GM12801 (cell line): ENCODE measurements around the gene DOCK2.

Source experiments
- TF ChIP-seq, protein P1 (sequence below): IDR thresholded peaks from one replicate; pipeline ENCODE4 v1.5.1; 2011; ENCODE audit warnings: control low read depth; ENCODE audit not compliant: insufficient read length; ENCODE audit errors: extremely low read depth

The DOCK2 gene

GRCh38 chr5:169942181-169942580 lies 305.1 kb downstream of the DOCK2 start:
- TF ChIP-seq, protein P1, sequence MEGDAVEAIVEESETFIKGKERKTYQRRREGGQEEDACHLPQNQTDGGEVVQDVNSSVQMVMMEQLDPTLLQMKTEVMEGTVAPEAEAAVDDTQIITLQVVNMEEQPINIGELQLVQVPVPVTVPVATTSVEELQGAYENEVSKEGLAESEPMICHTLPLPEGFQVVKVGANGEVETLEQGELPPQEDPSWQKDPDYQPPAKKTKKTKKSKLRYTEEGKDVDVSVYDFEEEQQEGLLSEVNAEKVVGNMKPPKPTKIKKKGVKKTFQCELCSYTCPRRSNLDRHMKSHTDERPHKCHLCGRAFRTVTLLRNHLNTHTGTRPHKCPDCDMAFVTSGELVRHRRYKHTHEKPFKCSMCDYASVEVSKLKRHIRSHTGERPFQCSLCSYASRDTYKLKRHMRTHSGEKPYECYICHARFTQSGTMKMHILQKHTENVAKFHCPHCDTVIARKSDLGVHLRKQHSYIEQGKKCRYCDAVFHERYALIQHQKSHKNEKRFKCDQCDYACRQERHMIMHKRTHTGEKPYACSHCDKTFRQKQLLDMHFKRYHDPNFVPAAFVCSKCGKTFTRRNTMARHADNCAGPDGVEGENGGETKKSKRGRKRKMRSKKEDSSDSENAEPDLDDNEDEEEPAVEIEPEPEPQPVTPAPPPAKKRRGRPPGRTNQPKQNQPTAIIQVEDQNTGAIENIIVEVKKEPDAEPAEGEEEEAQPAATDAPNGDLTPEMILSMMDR = no peak

DNA sequence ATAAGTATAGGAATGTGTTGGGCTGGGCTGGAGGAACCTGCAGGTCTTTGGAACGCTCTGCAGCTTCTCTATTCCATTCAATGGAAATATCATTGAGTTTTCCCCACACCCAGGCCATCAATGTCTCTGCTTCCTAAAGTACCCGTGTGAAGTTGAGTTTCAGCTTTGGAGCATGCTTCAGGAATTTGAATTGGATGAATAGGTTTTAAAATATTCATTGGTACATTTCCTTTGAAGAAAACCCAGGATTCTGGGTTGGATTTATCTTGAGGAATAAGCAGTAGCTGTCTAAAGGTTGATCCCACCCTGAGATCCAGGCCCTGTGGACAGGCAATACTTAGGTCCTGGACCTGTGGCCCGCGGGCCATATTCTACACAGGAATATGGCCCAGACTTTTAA lies 306.0 kb downstream of the DOCK2 start:
- TF ChIP-seq, protein P1 = no peak

- TF ChIP-seq, protein P1 = no peak
These were observed 307.0 kb downstream of the DOCK2 start for GRCh38 chr5:169944115-169944514.

DNA sequence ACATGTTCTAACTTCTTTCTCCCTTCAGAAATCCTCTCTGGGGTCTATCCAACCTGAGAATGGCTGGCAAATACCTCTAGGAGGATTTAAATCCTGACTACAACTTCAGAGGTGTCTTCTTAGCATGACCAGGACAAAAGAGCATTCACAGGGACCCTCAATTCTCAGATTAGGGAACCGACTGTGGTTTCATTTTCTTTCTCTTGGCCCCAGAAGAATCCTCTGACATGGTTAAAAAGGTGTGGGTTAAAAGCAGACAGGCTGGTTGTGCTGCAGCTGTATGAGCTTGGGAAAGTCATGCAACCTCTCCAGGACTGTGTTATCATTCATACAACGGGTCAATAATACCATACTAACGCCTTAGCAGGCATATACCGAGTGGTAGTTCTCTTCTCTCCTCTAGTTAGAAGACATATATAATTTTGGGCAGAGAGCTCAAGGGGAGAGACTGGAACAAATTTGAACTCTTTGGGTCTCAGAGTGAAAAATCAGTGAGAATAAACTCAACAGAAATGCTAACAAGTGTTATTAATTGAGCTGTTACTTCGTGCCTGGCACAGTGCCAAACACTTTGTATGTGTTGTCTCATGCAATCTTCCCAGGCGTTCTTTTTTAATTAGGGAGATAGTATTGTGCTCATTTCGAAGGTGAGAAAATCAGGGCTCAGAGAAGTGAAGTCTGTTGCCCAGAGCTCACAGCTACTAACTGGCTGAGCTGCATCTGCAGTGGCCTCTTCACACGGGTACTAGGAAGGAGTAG lies 308.0 kb downstream of the DOCK2 start:
- TF ChIP-seq, protein P1 = no peak

DNA sequence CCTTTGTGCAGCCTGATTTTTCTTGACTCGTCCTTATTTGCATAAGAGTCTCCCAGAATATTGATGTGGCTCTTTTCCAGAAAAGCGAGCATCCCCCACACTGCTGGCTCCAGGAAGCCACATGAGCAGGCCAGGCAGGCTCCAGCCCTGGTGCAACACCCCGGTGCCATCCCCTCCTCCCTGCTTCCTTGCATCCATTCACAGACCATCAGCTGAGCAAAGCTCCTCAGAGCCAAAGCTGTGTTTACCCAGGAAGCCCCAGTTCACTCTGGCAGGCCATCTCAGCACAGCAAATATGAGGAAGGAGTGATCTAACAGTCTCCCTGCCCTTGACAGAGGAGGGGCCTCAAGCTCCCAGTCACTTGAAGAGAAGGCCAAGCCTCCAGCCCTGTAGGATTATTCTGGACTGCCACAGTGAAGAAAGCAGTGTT lies 308.8 kb downstream of the DOCK2 start:
- TF ChIP-seq, protein P1 = no peak

GRCh38 chr5:169946743-169947295 lies 309.7 kb downstream of the DOCK2 start:
- TF ChIP-seq, protein P1 = no peak

- TF ChIP-seq, protein P1 = no peak
These were observed 313.3 kb downstream of the DOCK2 start for GRCh38 chr5:169950333-169950732.
